GM21576 (cell line): ENCODE measurements around the gene TMEM100.

Experiments used
- ATAC-seq: cut with Tn5 transposase; IDR thresholded peaks from one replicate; pipeline ENCODE4 v1.9.1; 2021; ENCODE audit warnings: mild to moderate bottlenecking, moderate library complexity; ENCODE audit not compliant: unreplicated experiment

TMEM100 gene, protein sequence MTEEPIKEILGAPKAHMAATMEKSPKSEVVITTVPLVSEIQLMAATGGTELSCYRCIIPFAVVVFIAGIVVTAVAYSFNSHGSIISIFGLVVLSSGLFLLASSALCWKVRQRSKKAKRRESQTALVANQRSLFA

GRCh38 chr17:55722742-55723487, at the start of gene TMEM100:
TSS of gene TMEM100 (minus strand) at chr17:55722864. CDS start at chr17:55721070, 1,794 bp downstream.
- ATAC-seq = no peak

DNA sequence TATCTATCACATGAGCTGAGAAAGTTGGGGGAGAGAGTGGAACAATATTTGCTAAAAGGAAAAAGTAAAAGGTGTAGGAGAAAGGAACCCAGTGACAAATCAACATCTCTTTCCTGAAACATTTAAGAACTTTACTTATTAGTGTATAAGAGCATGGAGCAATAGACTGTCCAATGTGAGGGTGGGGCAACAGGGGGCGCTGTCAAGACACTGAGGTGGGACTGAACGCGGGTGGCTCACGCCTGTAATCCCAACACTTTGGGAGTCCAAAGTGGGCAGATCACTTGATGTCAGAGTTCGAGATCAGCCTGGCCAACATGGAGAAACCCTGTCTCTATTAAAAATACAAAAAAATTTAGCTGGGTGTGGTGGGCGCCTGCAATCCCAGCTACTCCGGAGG, 49.4 kb upstream of the TMEM100 start:
- no peak for ATAC-seq

DNA sequence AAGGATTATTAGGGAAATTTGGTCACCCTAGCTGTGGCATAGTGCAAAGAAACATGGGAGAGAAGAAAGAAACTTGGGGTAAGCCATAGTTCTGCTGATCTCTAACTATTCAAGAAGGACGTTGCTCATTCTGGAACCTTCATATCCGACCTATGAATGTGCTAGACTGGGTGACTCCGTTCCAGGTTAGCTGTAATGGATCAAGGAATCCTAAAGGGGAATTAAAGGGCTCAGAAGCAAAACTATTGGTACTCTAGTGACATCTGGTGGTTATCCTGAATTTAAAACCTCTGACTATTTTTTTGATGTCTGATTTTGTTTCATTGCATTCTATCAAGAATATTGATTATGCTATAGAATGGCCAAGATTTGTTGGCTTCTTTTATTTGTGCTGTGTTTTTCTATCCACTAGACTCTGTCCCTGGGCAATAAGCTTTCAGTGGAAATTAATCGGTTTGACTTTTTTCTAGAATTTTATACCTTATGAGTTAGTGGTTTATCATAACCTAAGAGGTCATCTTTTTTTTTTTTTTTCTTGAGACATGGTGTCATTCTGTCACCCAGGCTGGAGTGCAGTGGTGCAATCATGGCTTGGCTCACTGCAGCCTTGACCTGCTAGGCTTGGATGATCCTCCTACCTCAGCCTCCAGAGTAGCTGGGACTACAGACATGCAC, 47.7 kb upstream of the TMEM100 start:
- ATAC-seq = no peak

GRCh38 chr17:55769625-55770000, 46.9 kb upstream of the TMEM100 start:
- no peak for ATAC-seq

- ATAC-seq = no peak
Measured at GRCh38 chr17:55768936-55769624, 46.4 kb upstream of the TMEM100 start.

GRCh38 chr17:55765472-55765871, 42.8 kb upstream of the TMEM100 start:
- ATAC-seq = no peak

DNA sequence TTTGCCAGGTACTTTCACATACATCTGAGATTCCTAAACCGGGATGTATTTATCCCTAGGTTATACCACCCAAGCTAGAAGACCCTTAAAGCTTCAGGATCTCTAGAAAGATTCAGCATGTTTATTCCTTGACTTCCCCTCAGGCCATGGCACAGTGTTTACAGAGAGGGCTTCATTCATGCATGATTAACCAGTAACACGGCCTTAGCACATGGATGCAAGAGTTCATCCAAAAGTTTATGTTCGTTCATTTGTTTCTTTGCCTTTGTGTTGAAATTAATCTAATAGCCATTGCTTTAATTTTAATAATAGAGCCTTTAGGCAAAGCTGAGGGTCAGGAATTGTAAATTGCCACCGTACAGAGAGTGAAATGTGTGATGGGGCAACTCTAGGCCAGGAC, 41.9 kb upstream of the TMEM100 start:
- no peak for ATAC-seq

- ATAC-seq = no peak
Measured at GRCh38 chr17:55763856-55764255, 41.2 kb upstream of the TMEM100 start.

DNA sequence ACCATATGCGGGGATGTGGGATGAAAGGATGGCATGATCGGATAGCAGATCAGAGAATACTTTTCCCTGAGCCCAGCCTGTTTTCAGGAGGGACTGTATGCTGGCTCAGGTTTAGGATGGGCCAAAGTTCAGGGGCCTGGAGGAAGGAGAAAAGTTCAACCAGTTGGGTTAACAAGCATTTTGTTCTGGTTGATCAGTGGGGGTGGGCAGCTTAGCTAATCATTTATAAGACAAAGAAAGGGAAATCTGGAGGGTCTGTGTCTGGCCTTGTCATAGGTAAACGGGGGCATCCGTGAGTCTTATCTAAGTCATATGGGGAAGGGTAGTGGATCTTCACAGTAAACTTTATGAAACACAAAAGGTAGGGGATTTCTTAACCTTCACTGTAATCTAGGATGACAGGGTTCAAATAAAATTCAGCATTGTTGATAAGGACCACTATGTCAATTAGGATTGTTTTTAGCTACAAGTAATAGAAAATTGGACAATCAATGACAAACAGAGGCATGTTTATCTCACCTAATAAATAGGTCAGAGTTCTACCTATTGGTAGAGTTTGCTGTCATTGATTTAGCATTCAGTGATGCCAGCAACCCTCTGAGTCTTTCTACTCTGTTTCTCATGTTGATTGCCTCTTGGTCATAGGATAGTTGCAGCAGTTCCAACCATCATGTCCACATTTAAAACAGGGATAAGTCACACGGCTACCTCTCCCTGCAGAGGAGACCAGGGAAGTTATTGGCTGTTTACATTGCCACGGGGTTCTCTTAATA, 39.6 kb upstream of the TMEM100 start:
- no peak for ATAC-seq

DNA sequence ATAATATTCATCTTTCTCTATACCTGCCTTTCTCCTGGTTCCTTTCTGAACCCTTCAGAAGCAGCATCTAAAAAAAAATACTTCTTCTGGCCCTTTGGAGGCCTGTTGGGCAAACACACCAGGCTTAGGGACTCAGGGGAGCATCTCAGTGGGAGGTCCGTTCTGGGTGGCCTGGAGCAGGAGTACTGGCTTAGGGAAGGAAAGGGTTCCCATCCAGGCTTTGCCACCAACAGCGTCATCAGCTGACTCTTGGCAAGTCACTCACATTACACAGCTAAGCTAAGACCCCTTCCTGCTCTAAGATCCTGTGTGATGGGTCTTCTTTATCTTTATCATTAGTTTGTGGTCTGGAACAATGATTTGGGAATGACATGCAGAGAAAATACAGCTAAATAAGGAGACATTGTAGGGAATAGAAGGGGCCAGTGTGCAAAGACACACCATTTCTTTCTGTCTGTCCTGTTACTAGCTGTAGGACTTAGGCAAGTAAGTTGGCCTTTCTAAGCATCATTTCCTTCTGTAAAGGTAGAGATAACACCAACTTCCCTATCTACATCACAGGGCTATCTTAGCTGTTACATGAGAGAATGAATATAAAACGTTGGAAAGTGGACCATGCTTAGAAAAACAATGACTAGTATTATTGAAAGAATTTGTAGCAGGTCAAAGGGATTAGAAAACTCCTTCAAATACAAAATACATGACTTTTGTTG, 38.1 kb upstream of the TMEM100 start:
- no peak for ATAC-seq

DNA sequence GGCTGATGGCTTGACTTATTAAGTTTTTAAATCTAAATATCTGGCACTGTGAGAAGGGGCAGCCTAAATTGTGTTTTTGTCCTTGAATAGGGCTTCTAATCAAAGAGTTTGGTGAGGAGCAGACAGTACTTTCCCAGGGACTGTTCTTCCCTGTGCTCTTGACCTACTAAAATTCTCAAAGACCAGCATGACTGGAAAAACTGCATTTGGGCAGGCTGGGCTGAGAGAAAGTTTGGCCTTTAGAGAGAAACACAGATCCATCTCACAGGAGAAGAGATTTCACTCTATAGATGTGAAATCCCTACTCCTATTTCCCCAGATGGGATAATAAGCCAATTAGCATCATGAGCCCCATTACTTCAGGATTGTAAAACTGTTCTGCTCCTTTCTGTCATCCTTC, 35.5 kb upstream of the TMEM100 start:
- ATAC-seq = no peak

DNA sequence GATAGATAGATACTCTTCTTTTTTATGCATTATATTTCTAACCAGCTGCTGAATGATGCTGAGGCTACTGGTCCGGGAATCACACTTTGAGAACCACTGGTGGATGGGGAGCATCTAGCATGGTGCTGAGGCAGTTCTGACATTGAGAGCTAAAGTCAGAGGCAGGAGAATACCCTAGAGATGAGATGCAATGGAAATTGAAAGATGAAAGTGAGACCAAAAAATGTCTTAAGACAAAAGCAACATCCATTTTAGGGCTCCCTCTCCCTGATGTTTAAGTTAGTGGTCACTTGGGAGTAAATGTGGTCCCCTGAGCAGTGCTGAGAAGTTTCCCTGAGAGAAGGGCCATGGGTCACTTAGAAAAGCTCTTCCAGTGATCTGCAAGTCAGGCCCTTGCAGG, 35.0 kb upstream of the TMEM100 start:
- ATAC-seq = peak; percentile 58

- no peak for ATAC-seq
Measured at GRCh38 chr17:55756689-55757088, 34.0 kb upstream of the TMEM100 start.

DNA sequence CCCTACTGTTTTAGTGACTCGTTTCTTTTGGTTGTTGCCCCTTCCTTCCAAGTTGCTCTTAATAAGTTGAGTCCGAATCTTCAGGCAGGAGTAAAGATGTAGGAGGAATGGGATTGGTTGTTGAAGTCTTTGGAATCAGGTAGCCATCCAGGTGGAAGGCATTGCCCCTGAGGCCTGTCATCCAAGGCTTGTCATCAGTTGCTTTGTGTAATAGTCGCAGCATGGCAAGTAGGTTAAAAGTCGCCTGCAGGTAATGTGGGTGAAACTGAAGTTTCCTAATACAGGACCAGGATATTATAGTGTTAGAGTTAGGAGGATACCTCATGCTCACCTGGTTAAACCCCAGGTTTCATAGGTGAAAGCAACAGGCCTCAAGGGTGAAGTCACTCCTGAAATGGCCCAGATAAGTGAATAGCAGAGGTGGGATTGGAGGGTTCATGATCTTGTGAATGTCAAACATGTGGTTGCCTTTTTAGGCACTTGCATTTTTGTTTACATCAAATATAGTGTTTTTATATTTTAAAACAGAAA, 29.1 kb upstream of the TMEM100 start:
- ATAC-seq = no peak

- ATAC-seq = peak; percentile 99
Measured at GRCh38 chr17:55750750-55751657, 28.3 kb upstream of the TMEM100 start, which contains the start of gene PCTP. TSS of gene PCTP (plus strand) at chr17:55751051. CDS start at chr17:55751104, 53 bp downstream.

GRCh38 chr17:55749985-55750384, 27.3 kb upstream of the TMEM100 start:
- ATAC-seq = no peak

DNA sequence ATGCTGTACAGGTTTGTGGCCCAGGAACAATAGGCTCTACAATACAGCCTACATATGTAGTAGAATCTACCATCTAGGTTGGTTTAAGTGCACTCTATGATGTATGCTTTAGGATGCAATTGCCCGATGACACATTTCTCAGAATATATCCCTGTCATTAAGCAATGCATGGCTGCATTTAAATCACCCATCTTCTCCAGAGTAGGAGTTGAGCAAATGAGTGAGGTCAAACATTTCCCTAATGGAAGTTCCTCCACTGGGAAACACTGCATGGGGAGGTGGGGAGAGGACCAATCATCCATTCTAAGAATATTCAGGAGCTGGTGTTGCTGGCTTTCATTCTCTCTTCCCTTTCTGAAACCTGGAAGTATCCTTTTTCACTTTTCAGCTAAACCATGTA, 26.2 kb upstream of the TMEM100 start:
- no peak for ATAC-seq

DNA sequence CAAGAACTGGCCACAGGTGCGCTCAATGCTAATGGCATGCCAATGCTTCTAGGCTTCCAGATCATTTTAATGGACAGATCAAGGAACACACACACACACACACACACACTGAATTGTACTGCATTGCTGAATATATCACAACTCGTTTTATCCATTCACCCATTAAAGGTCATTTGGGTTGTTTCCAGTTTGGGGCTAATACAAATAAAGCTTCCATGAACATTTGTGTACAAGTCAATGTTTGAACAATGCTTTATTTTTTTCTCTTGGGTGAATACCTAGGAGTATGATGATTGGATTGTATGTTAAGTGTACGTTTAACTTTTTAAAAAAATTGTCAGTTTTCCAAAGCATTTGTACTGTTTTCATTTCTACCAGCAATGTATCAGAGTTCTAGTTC, 24.5 kb upstream of the TMEM100 start:
- no peak for ATAC-seq

- no peak for ATAC-seq
Measured at GRCh38 chr17:55746466-55746865, 23.8 kb upstream of the TMEM100 start.
